ENCODE measurements around the gene BASP1.

GRCh38 chr5:17182981-17183380 lies 34.5 kb upstream of the BASP1 start:
- TF ChIP-seq, protein P1, sequence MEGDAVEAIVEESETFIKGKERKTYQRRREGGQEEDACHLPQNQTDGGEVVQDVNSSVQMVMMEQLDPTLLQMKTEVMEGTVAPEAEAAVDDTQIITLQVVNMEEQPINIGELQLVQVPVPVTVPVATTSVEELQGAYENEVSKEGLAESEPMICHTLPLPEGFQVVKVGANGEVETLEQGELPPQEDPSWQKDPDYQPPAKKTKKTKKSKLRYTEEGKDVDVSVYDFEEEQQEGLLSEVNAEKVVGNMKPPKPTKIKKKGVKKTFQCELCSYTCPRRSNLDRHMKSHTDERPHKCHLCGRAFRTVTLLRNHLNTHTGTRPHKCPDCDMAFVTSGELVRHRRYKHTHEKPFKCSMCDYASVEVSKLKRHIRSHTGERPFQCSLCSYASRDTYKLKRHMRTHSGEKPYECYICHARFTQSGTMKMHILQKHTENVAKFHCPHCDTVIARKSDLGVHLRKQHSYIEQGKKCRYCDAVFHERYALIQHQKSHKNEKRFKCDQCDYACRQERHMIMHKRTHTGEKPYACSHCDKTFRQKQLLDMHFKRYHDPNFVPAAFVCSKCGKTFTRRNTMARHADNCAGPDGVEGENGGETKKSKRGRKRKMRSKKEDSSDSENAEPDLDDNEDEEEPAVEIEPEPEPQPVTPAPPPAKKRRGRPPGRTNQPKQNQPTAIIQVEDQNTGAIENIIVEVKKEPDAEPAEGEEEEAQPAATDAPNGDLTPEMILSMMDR (IDR thresholded peaks at IDR 0.05) = no peak
- no peak for TF ChIP-seq EZH2 (IDR thresholded peaks at IDR 0.05)
